Gastrocnemius medialis (tissue), 4 donors: ENCODE results near the gene YWHAG. TPM values are rescaled to one million over a fixed set of nuclear protein-coding genes. Genes with fewer than 3 reads are reported as not detected.

Source experiments
- ATAC-seq, 2 donors: fragments of 150-250 bp; one replicate each; pipeline ENCODE4 v1.9.1; 2016
- DNase-seq, 2 donors: peaks; one replicate each; pipeline ENCODE4 v3.0.0-alpha.2; 2019
- H3K27ac ChIP-seq, 4 donors: fragments of 200-600 bp; sonication (generic); 1 replicate in 1 of 4; 2 replicates in 3 of 4; pipeline ENCODE4 v1.5.1; 2016 to 2018; ENCODE audit warnings: mild to moderate bottlenecking in 2 of 4, moderate library complexity in 1 of 4
- H3K27me3 ChIP-seq, 3 donors: fragments of 200-600 bp; sonication (generic) in 2 of 3; 1 replicate in 1 of 3; 2 replicates in 2 of 3; pipeline versions ENCODE4 v1.5.1 to v1.6.0; 2016 to 2019; ENCODE audit warnings: mild to moderate bottlenecking in 1 of 3, moderate library complexity in 1 of 3
- H3K36me3 ChIP-seq, 2 donors: fragments of 200-600 bp; sonication (generic) in 1 of 2; one replicate each; pipeline ENCODE4 v1.5.1; 2017 to 2018
- H3K4me1 ChIP-seq, 2 donors: fragments of 200-600 bp; sonication (generic) in 1 of 2; one replicate each; pipeline ENCODE4 v1.5.1; 2016 to 2017; ENCODE audit warnings: mild to moderate bottlenecking in 2 of 2
- H3K4me3 ChIP-seq, 4 donors: fragments of 200-600 bp; sonication (generic) in 3 of 4; 1 replicate in 1 of 4; 2 replicates in 3 of 4; pipeline ENCODE4 v1.5.1; 2016 to 2019; ENCODE audit warnings: mild to moderate bottlenecking in 2 of 4
- H3K9me3 ChIP-seq, 3 donors: fragments of 200-600 bp; sonication (generic) in 2 of 3; 1 replicate in 1 of 3; 2 replicates in 2 of 3; pipeline ENCODE4 v1.5.1; 2016 to 2019
- CTCF ChIP-seq, 5 experiments: fragments of 450-650 bp in 3 of 5; fragments of 200-600 bp in 2 of 5; sonication (generic) in 2 of 5; IDR thresholded peaks in 4 of 5; conservative IDR thresholded peaks in 1 of 5; 1 replicate in 4 of 5; 2 replicates in 1 of 5; pipeline ENCODE4 v1.5.1; 2016 to 2019; ENCODE audit warnings: antibody characterized with exemption in 5 of 5, mild to moderate bottlenecking in 3 of 5, moderate library complexity in 3 of 5
- POLR2A ChIP-seq, 2 donors: fragments of 450-650 bp; IDR thresholded peaks; one replicate each; pipeline ENCODE4 v1.6.1; 2017; ENCODE audit warnings: antibody characterized with exemption in 2 of 2, mild to moderate bottlenecking in 2 of 2, moderate library complexity in 2 of 2
- in situ Hi-C, 4 donors: fragments of 200-750 bp; cut with MboI; loops; one replicate each; pipeline versions ENCODE4 v1.15.0 to v1.8.0; 2017; ENCODE audit warnings: low sequenced_read_pairs in 4 of 4
- intact Hi-C: fragments of 100-400 bp; cut with DNase I; formaldehyde crosslinking; loops from one replicate; pipeline ENCODE4 v1.15.1; 2023; ENCODE audit warnings: low total_unique reads
- total RNA-seq, 4 donors: library from RNA; depleted of rRNA; stranded (reverse); fragments of >200 nt; gene quantifications; one replicate each; pipeline versions ENCODE4 v1.1.0 to v1.2.3, GENCODE V29; 2016

YWHAG gene
- total RNA-seq, 4 donors from 2014 or later, result 119 to 262 (median 179) TPM

GRCh38 chr7:76334320-76334967, 24.3 kb downstream of the YWHAG start:
- no peak for TF ChIP-seq CTCF (IDR thresholded peaks at IDR 0.05 in 4 of 5, conservative IDR thresholded peaks at IDR 0.05 in 1 of 5)
- TF ChIP-seq POLR2A (IDR thresholded peaks at IDR 0.05), result no peak
- no peak overlapping the region for H3K4me3 ChIP-seq
- no peak for DNase-seq
- H3K27me3 ChIP-seq, result no peaks in the 10 kb centered on the region
- peaks cover under 1 to 7% of the 10 kb centered on the region in 2 donors for H3K36me3 ChIP-seq
- no peak for ATAC-seq
- intact Hi-C loops, result no loop called here
- peaks cover 85 to 89% of the 10 kb centered on the region in 2 donors for H3K4me1 ChIP-seq
- H3K27ac ChIP-seq, result peak overlapping the region; percentile 97 to 100 (median 98)
- in situ Hi-C loops, result no loop called here
- no peaks in the 10 kb centered on the region for H3K9me3 ChIP-seq

DNA sequence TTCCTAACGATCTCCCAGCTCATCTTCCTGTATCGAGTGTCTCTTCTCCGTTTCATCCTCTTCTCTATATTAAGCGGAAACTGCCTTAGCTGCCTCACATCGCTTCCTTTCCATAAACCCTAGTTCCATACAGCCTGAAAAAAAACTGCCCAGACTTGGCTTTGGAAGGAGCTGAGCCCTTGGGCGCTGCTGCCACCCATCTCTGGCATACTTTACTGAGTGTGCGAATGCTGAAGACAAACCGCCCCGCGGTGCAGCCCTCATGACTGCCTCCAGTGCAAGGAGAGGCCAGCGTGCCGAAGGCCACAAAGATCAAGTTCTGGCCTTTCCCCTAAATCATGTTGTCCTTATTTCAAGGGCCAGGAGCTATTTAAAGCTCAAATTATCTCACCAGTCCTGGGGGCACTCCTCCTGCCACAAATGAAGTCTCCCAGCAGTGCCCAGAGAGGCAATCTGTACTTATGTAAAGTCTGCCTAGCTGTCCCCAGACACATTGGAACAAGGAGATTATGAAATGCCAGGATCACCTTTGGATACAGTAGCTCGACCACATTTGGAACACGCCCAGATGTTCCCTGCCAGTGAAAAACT, 25.2 kb downstream of the YWHAG start:
- Histone ChIP-seq H3K27me3 (no peaks in the 10 kb centered on the region), H3K4me1 (peaks cover 85 to 91% of the 10 kb centered on the region in 2 donors), H3K4me3 (peak overlapping the region in 3 of 4 donors; percentile 7 to 26 (median 16)), H3K27ac (peak overlapping the region; percentile 97 to 100 (median 98)), H3K9me3 (no peaks in the 10 kb centered on the region), H3K36me3 (peaks cover 2 to 15% of the 10 kb centered on the region in 2 donors)
- peak; percentile 78 to 92 for DNase-seq
- peak; percentile 8 to 65 for TF ChIP-seq POLR2A (IDR thresholded peaks at IDR 0.05)
- no peak for TF ChIP-seq CTCF (IDR thresholded peaks at IDR 0.05 in 4 of 5, conservative IDR thresholded peaks at IDR 0.05 in 1 of 5)
- intact Hi-C loops (loop anchor here (1.0 kb wide), 2 partner anchors 10 to 19 kb away; no protein-coding TSS in a partner anchor), in situ Hi-C loops (no loop called here)
- peak; percentile 89 to 93 for ATAC-seq

GRCh38 chr7:76332078-76332477, 26.7 kb downstream of the YWHAG start:
- Histone ChIP-seq H3K27me3 (no peaks in the 10 kb centered on the region), H3K36me3 (peaks cover 2 to 15% of the 10 kb centered on the region in 2 donors), H3K27ac (peak overlapping the region; percentile 97 to 100 (median 98)), H3K9me3 (no peaks in the 10 kb centered on the region), H3K4me1 (peaks cover 88 to 90% of the 10 kb centered on the region in 2 donors), H3K4me3 (no peak overlapping the region)
- ATAC-seq, result peak in 1 of 2 donors; percentile 24
- in situ Hi-C loops, result no loop called here
- intact Hi-C loops, result no loop called here
- DNase-seq, result no peak
- TF ChIP-seq POLR2A (IDR thresholded peaks at IDR 0.05) (no peak), CTCF (IDR thresholded peaks at IDR 0.05 in 4 of 5, conservative IDR thresholded peaks at IDR 0.05 in 1 of 5) (no peak)

DNA sequence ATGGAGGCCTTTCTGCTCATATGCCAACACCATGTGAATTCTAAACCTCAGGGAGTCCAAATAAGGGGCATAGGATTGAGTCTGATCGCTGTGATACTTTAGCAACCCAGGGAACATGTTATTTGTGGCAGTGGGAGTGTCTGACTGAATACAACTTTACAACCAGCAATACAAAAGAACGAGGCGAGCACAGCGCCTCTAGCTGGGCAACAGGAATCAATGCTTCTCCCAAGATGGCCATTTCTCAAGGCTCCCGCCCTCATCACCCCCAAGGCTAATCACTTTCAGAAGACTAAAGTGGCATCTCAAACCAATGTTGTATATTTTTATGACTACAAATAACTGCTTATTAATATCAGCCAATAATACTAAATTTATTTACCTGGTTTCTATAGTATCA, 28.1 kb downstream of the YWHAG start:
- DNase-seq, result no peak
- peak overlapping the region; percentile 97 to 100 (median 98) for H3K27ac ChIP-seq
- no peaks in the 10 kb centered on the region for H3K27me3 ChIP-seq
- H3K4me3 ChIP-seq, result no peak overlapping the region
- H3K4me1 ChIP-seq, result peaks cover 85 to 87% of the 10 kb centered on the region in 2 donors
- intact Hi-C loops (no loop called here), in situ Hi-C loops (no loop called here)
- TF ChIP-seq CTCF (IDR thresholded peaks at IDR 0.05 in 4 of 5, conservative IDR thresholded peaks at IDR 0.05 in 1 of 5) (no peak), POLR2A (IDR thresholded peaks at IDR 0.05) (no peak)
- H3K9me3 ChIP-seq, result no peaks in the 10 kb centered on the region
- peaks cover 2 to 23% of the 10 kb centered on the region in 2 donors for H3K36me3 ChIP-seq
- ATAC-seq, result no peak
